ENCODE measurements around the gene INO80C.

Gene INO80C

GRCh38 chr18:35485852-35486251 is 11.9 kb downstream of the INO80C start:
- TF ChIP-seq EZH2phosphoT487 (IDR thresholded peaks at IDR 0.05; ENCODE audit: low read length) (no peak), EZH2 (optimal IDR thresholded peaks at IDR 0.05; ENCODE audit: low read depth, low read length) (no peak), CTCF (IDR thresholded peaks at IDR 0.05; ENCODE audit: low read length) (no peak)
- Histone ChIP-seq H3K79me2 (ENCODE audit: low read length) (no peaks in the 10 kb centered on the region), H3K9ac (ENCODE audit: low read length) (no peak overlapping the region), H2AFZ (ENCODE audit: low read length) (no peak overlapping the region), H3K36me3 (replicated peaks; ENCODE audit: insufficient read depth, low read length) (no peaks in the 10 kb centered on the region), H3F3A (ENCODE audit: insufficient read depth, low read length) (no peaks in the 10 kb centered on the region), H3K4me3 (ENCODE audit: low read length) (no peak overlapping the region), H4K20me1 (ENCODE audit: insufficient read depth, low read length) (no peaks in the 10 kb centered on the region), H3K4me2 (ENCODE audit: low read depth, low read length) (no peak overlapping the region), H3K4me1 (ENCODE audit: low read length) (no peaks in the 10 kb centered on the region), H3K27ac (ENCODE audit: low read length) (no peak overlapping the region), H3K27me3 (replicated peaks; ENCODE audit: insufficient read depth, low read length) (no peaks in the 10 kb centered on the region), H3K9me2 (replicated peaks; ENCODE audit: insufficient read depth, low read length) (no peaks in the 10 kb centered on the region), H3K9me3 (replicated peaks; ENCODE audit: insufficient read depth, low read length) (no peaks in the 10 kb centered on the region)
- no peak for DNase-seq

- no peak for DNase-seq
- no peaks in the 10 kb centered on the region for H3K9me3 ChIP-seq (replicated peaks; ENCODE audit: insufficient read depth, low read length)
- no peaks in the 10 kb centered on the region for H3K27me3 ChIP-seq (replicated peaks; ENCODE audit: insufficient read depth, low read length)
- H3K4me2 ChIP-seq (ENCODE audit: low read depth, low read length): no peak overlapping the region
- no peaks in the 10 kb centered on the region for H3K9me2 ChIP-seq (replicated peaks; ENCODE audit: insufficient read depth, low read length)
- no peaks in the 10 kb centered on the region for H4K20me1 ChIP-seq (ENCODE audit: insufficient read depth, low read length)
- H3K4me3 ChIP-seq (ENCODE audit: low read length): no peak overlapping the region
- TF ChIP-seq EZH2phosphoT487 (IDR thresholded peaks at IDR 0.05; ENCODE audit: low read length) (no peak), EZH2 (optimal IDR thresholded peaks at IDR 0.05; ENCODE audit: low read depth, low read length) (no peak), CTCF (IDR thresholded peaks at IDR 0.05; ENCODE audit: low read length) (no peak)
- no peaks in the 10 kb centered on the region for H3K36me3 ChIP-seq (replicated peaks; ENCODE audit: insufficient read depth, low read length)
- H3K27ac ChIP-seq (ENCODE audit: low read length): no peak overlapping the region
- no peak overlapping the region for H2AFZ ChIP-seq (ENCODE audit: low read length)
- H3K79me2 ChIP-seq (ENCODE audit: low read length): no peaks in the 10 kb centered on the region
- H3K9ac ChIP-seq (ENCODE audit: low read length): no peak overlapping the region
- no peaks in the 10 kb centered on the region for H3F3A ChIP-seq (ENCODE audit: insufficient read depth, low read length)
- H3K4me1 ChIP-seq (ENCODE audit: low read length): no peaks in the 10 kb centered on the region
These were observed 13.7 kb downstream of the INO80C start for GRCh38 chr18:35484034-35484433.

- TF ChIP-seq EZH2phosphoT487 (IDR thresholded peaks at IDR 0.05; ENCODE audit: low read length): no peak
- no peak for TF ChIP-seq CTCF (IDR thresholded peaks at IDR 0.05; ENCODE audit: low read length)
- TF ChIP-seq EZH2 (optimal IDR thresholded peaks at IDR 0.05; ENCODE audit: low read depth, low read length): no peak
- H4K20me1 ChIP-seq (ENCODE audit: insufficient read depth, low read length): no peaks in the 10 kb centered on the region
- H3K27me3 ChIP-seq (replicated peaks; ENCODE audit: insufficient read depth, low read length): no peaks in the 10 kb centered on the region
- no peaks in the 10 kb centered on the region for H3K4me1 ChIP-seq (ENCODE audit: low read length)
- H3K27ac ChIP-seq (ENCODE audit: low read length): no peak overlapping the region
- H3K36me3 ChIP-seq (replicated peaks; ENCODE audit: insufficient read depth, low read length): no peaks in the 10 kb centered on the region
- no peaks in the 10 kb centered on the region for H3K79me2 ChIP-seq (ENCODE audit: low read length)
- H3K4me2 ChIP-seq (ENCODE audit: low read depth, low read length): no peak overlapping the region
- H3K9me3 ChIP-seq (replicated peaks; ENCODE audit: insufficient read depth, low read length): no peaks in the 10 kb centered on the region
- H3F3A ChIP-seq (ENCODE audit: insufficient read depth, low read length): no peaks in the 10 kb centered on the region
- H2AFZ ChIP-seq (ENCODE audit: low read length): no peak overlapping the region
- H3K9me2 ChIP-seq (replicated peaks; ENCODE audit: insufficient read depth, low read length): no peaks in the 10 kb centered on the region
- no peak overlapping the region for H3K9ac ChIP-seq (ENCODE audit: low read length)
- DNase-seq: no peak
- no peak overlapping the region for H3K4me3 ChIP-seq (ENCODE audit: low read length)
These were observed 15.8 kb downstream of the INO80C start for GRCh38 chr18:35481960-35482366.
